ENCODE measurements around the gene COX7A2. TPM values are rescaled to one million over a fixed set of nuclear protein-coding genes. Genes with fewer than 3 reads are reported as not detected.

Gene COX7A2
- total and polyA plus RNA-seq, 2 of the 13 experiments (the other 11 are each of a cell fraction or from before 2014, with no cell fraction given) = 407 to 556 TPM

DNA sequence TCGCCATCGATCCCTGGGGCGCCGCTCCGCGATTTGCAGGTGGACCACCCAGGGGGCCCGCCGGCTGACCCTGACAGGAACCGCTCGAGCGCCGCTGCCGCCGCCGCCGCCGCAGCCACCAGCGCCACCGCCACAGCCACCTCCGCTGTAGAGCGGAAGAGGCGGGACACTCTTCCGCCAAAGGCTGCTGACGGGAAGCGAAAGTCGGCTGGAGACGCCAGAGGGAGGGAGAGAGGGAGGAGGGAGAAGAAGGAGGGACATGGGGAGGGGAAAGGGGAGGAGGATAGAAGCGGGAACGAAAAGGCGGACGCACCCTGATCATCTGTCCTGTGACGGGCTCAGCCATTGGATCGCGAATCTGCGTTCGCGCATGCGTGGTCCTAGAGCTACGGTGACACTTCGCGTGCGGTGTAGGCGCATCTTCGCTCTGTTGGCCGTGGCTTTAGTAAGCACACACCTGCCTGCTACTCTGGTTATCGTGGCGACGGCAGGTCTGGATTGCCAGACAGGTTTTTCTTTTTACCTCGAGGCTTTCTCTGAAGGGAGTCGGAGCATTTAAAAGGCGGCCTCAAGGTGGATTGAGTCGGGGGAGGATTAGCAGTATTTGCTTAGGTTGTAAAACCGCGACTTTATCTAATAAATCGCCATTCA lies 41.2 kb upstream of the COX7A2 start, which contains the start of gene TMEM30A (continued):
- 0 out of 2 replicates have a peak, but pooled peaks have one; percentile 41 for TF ChIP-seq ZNF678 (CRISPR knock-in tag; IDR thresholded peaks at IDR 0.05)
- TF ChIP-seq SCMH1 (CRISPR knock-in tag; IDR thresholded peaks at IDR 0.05; ENCODE audit: borderline replicate concordance) = no peak
- no peak for TF ChIP-seq U2AF2 (IDR thresholded peaks at IDR 0.05; ENCODE audit: low read depth, low read length)
- TF ChIP-seq, protein P1, sequence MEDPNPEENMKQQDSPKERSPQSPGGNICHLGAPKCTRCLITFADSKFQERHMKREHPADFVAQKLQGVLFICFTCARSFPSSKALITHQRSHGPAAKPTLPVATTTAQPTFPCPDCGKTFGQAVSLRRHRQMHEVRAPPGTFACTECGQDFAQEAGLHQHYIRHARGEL (CRISPR knock-in tag; IDR thresholded peaks at IDR 0.05) = no peak
- TF ChIP-seq ZNF780A (CRISPR knock-in tag; IDR thresholded peaks at IDR 0.05) = no peak
- TF ChIP-seq, protein P2, sequence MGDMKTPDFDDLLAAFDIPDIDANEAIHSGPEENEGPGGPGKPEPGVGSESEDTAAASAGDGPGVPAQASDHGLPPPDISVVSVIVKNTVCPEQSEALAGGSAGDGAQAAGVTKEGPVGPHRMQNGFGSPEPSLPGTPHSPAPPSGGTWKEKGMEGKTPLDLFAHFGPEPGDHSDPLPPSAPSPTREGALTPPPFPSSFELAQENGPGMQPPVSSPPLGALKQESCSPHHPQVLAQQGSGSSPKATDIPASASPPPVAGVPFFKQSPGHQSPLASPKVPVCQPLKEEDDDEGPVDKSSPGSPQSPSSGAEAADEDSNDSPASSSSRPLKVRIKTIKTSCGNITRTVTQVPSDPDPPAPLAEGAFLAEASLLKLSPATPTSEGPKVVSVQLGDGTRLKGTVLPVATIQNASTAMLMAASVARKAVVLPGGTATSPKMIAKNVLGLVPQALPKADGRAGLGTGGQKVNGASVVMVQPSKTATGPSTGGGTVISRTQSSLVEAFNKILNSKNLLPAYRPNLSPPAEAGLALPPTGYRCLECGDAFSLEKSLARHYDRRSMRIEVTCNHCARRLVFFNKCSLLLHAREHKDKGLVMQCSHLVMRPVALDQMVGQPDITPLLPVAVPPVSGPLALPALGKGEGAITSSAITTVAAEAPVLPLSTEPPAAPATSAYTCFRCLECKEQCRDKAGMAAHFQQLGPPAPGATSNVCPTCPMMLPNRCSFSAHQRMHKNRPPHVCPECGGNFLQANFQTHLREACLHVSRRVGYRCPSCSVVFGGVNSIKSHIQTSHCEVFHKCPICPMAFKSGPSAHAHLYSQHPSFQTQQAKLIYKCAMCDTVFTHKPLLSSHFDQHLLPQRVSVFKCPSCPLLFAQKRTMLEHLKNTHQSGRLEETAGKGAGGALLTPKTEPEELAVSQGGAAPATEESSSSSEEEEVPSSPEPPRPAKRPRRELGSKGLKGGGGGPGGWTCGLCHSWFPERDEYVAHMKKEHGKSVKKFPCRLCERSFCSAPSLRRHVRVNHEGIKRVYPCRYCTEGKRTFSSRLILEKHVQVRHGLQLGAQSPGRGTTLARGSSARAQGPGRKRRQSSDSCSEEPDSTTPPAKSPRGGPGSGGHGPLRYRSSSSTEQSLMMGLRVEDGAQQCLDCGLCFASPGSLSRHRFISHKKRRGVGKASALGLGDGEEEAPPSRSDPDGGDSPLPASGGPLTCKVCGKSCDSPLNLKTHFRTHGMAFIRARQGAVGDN (CRISPR knock-in tag; IDR thresholded peaks at IDR 0.05) = peak; percentile 96
- TF ChIP-seq, protein P3, sequence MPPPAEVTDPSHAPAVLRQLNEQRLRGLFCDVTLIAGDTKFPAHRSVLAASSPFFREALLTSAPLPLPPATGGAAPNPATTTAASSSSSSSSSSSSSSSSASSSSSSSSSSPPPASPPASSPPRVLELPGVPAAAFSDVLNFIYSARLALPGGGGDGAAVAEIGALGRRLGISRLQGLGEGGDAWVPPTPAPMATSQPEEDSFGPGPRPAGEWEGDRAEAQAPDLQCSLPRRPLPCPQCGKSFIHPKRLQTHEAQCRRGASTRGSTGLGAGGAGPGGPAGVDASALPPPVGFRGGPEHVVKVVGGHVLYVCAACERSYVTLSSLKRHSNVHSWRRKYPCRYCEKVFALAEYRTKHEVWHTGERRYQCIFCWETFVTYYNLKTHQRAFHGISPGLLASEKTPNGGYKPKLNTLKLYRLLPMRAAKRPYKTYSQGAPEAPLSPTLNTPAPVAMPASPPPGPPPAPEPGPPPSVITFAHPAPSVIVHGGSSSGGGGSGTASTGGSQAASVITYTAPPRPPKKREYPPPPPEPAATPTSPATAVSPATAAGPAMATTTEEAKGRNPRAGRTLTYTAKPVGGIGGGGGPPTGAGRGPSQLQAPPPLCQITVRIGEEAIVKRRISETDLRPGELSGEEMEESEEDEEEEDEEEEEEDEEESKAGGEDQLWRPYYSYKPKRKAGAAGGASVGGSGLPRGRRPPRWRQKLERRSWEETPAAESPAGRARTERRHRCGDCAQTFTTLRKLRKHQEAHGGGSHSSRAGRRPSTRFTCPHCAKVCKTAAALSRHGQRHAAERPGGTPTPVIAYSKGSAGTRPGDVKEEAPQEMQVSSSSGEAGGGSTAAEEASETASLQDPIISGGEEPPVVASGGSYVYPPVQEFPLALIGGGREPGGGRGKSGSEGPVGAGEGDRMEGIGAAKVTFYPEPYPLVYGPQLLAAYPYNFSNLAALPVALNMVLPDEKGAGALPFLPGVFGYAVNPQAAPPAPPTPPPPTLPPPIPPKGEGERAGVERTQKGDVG (CRISPR knock-in tag; IDR thresholded peaks at IDR 0.05; ENCODE audit: borderline replicate concordance) = 0 out of 2 replicates have a peak, but pooled peaks have one; percentile 8
- no peak for TF ChIP-seq NFE2L1 (CRISPR knock-in tag; IDR thresholded peaks at IDR 0.05; ENCODE audit: borderline replicate concordance)
- TF ChIP-seq, protein P4, sequence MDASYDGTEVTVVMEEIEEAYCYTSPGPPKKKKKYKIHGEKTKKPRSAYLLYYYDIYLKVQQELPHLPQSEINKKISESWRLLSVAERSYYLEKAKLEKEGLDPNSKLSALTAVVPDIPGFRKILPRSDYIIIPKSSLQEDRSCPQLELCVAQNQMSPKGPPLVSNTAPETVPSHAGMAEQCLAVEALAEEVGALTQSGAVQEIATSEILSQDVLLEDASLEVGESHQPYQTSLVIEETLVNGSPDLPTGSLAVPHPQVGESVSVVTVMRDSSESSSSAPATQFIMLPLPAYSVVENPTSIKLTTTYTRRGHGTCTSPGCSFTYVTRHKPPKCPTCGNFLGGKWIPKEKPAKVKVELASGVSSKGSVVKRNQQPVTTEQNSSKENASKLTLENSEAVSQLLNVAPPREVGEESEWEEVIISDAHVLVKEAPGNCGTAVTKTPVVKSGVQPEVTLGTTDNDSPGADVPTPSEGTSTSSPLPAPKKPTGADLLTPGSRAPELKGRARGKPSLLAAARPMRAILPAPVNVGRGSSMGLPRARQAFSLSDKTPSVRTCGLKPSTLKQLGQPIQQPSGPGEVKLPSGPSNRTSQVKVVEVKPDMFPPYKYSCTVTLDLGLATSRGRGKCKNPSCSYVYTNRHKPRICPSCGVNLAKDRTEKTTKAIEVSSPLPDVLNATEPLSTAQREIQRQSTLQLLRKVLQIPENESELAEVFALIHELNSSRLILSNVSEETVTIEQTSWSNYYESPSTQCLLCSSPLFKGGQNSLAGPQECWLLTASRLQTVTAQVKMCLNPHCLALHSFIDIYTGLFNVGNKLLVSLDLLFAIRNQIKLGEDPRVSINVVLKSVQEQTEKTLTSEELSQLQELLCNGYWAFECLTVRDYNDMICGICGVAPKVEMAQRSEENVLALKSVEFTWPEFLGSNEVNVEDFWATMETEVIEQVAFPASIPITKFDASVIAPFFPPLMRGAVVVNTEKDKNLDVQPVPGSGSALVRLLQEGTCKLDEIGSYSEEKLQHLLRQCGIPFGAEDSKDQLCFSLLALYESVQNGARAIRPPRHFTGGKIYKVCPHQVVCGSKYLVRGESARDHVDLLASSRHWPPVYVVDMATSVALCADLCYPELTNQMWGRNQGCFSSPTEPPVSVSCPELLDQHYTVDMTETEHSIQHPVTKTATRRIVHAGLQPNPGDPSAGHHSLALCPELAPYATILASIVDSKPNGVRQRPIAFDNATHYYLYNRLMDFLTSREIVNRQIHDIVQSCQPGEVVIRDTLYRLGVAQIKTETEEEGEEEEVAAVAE (CRISPR knock-in tag; IDR thresholded peaks at IDR 0.05; ENCODE audit: borderline replicate concordance) = peak; percentile 79
- TF ChIP-seq ZNF773 (CRISPR knock-in tag; IDR thresholded peaks at IDR 0.05; ENCODE audit: borderline replicate concordance) = no peak
- TF ChIP-seq CCDC6 (CRISPR knock-in tag; IDR thresholded peaks at IDR 0.05) = peak; percentile 84
- TF ChIP-seq ZNF589 (CRISPR knock-in tag; conservative IDR thresholded peaks at IDR 0.05) = no peak
- no peak for TF ChIP-seq PAF1 (CRISPR knock-in tag; IDR thresholded peaks at IDR 0.05)
- no peak for TF ChIP-seq SMAD3 (CRISPR knock-in tag; IDR thresholded peaks at IDR 0.05)
- TF ChIP-seq, protein P5, sequence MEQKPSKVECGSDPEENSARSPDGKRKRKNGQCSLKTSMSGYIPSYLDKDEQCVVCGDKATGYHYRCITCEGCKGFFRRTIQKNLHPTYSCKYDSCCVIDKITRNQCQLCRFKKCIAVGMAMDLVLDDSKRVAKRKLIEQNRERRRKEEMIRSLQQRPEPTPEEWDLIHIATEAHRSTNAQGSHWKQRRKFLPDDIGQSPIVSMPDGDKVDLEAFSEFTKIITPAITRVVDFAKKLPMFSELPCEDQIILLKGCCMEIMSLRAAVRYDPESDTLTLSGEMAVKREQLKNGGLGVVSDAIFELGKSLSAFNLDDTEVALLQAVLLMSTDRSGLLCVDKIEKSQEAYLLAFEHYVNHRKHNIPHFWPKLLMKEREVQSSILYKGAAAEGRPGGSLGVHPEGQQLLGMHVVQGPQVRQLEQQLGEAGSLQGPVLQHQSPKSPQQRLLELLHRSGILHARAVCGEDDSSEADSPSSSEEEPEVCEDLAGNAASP (CRISPR knock-in tag; IDR thresholded peaks at IDR 0.05; ENCODE audit: borderline replicate concordance) = no peak

All from HepG2 (cell line).